ENCODE results near the gene FUT8.

Gene FUT8

DNA sequence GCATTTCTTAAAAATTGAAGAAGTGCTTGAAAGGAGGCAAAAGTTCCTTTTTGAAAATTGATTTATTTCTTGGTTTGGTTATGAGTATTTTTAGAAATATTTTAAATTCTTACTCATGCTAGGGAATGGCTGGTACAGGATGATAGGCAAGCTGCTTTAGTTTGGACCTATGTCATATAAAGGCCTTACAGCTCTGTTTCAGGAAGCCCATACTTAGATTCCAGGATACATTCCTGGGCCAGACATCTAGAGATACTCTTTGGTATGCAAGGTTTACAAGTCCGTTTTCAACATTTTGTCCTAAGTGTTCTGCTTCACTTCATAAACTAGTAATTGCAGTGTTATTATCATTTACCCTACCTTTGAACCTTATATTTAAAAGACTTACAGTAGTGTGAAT lies 186.8 kb downstream of the FUT8 start:
- Histone ChIP-seq H3K4me3 (ENCODE audit: low read length) (no peak overlapping the region), H3K9me3 (ENCODE audit: control insufficient read depth, low read length) (no peaks in the 10 kb centered on the region), H3K27me3 (replicated peaks; ENCODE audit: control insufficient read depth, insufficient read depth, low read length) (no peaks in the 10 kb centered on the region), H3K36me3 (ENCODE audit: control insufficient read depth, insufficient read depth, low read length, severe bottlenecking) (no peaks in the 10 kb centered on the region), H3K9ac (ENCODE audit: low read length) (no peak overlapping the region), H3K4me1 (ENCODE audit: control insufficient read depth, insufficient read depth, low read length) (peaks cover 7% of the 10 kb centered on the region)
- peak; percentile 19 for DNase-seq (ENCODE audit: low read depth)

DNA sequence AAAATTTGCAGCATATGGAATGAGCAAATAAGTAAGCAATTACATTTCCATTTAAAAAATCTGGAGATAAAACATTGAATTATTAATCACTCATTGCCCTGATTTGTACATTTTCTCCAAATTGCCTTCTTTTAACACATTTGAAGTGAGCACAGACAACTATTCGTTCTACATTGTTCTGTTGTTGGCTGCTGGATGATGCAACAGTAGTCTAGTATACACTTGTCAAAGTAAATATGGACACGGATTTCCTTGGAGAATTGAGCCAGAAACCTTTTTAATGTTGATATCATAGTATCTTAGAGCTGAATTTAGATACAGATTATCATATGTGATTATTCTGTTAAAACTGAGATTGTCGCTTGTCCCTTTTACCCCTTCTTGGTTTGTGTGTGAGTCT lies 188.2 kb downstream of the FUT8 start:
- H3K27me3 ChIP-seq (replicated peaks; ENCODE audit: control insufficient read depth, insufficient read depth, low read length), result no peaks in the 10 kb centered on the region
- H3K4me3 ChIP-seq (ENCODE audit: low read length), result no peak overlapping the region
- H3K9me3 ChIP-seq (ENCODE audit: control insufficient read depth, low read length), result no peaks in the 10 kb centered on the region
- no peak for DNase-seq (ENCODE audit: low read depth)
- H3K36me3 ChIP-seq (ENCODE audit: control insufficient read depth, insufficient read depth, low read length, severe bottlenecking), result no peaks in the 10 kb centered on the region
- peaks cover 7% of the 10 kb centered on the region for H3K4me1 ChIP-seq (ENCODE audit: control insufficient read depth, insufficient read depth, low read length)
- no peak overlapping the region for H3K9ac ChIP-seq (ENCODE audit: low read length)

DNA sequence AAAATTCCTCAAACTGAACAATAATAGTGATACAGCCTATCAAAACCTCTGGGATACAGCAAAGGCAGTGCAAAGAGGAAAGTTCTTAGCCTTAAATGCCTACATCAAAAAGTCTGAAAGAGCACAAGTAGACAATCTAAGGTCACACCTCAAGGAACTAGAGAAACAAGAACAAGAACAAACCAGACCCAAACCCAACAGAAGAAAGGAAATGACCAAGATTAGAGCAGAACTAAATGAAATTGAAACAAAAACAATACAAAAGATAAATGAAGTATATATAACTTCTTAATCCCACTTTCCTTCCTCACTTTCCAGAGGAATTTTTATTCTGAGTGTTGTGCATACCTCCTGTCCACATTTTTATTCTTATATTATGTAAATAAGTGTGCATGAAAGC lies 192.0 kb downstream of the FUT8 start:
- no peak for DNase-seq (ENCODE audit: low read depth)
- H3K4me1 ChIP-seq (ENCODE audit: control insufficient read depth, insufficient read depth, low read length), result peaks cover 1% of the 10 kb centered on the region
- H3K4me3 ChIP-seq (ENCODE audit: low read length), result no peak overlapping the region
- no peak overlapping the region for H3K9ac ChIP-seq (ENCODE audit: low read length)
- no peaks in the 10 kb centered on the region for H3K27me3 ChIP-seq (replicated peaks; ENCODE audit: control insufficient read depth, insufficient read depth, low read length)
- H3K9me3 ChIP-seq (ENCODE audit: control insufficient read depth, low read length), result no peaks in the 10 kb centered on the region
- H3K36me3 ChIP-seq (ENCODE audit: control insufficient read depth, insufficient read depth, low read length, severe bottlenecking), result no peaks in the 10 kb centered on the region

DNA sequence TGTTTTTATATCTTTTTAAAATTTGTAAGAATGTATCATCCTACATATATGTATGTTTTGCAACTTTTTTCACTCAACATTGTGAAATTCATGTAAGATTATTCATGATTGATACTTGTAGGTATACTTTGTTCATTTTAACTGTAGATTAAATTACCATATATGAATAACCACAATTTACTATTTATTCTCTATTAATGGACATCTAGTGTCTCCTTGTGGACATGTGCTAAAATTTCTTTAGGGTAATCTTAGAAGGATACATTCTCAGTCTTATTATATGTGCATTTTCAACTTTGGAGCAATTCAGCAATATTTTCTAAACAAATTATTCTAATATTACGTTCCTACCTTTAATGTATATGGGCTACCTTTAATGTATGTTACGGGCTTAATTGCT lies 192.4 kb downstream of the FUT8 start:
- no peaks in the 10 kb centered on the region for H3K27me3 ChIP-seq (replicated peaks; ENCODE audit: control insufficient read depth, insufficient read depth, low read length)
- H3K9me3 ChIP-seq (ENCODE audit: control insufficient read depth, low read length), result no peaks in the 10 kb centered on the region
- no peak overlapping the region for H3K9ac ChIP-seq (ENCODE audit: low read length)
- H3K4me3 ChIP-seq (ENCODE audit: low read length), result no peak overlapping the region
- H3K4me1 ChIP-seq (ENCODE audit: control insufficient read depth, insufficient read depth, low read length), result no peaks in the 10 kb centered on the region
- DNase-seq (ENCODE audit: low read depth), result no peak
- no peaks in the 10 kb centered on the region for H3K36me3 ChIP-seq (ENCODE audit: control insufficient read depth, insufficient read depth, low read length, severe bottlenecking)

GRCh38 chr14:65606460-65606859 lies 193.9 kb downstream of the FUT8 start:
- Histone ChIP-seq H3K4me1 (ENCODE audit: control insufficient read depth, insufficient read depth, low read length) (no peaks in the 10 kb centered on the region), H3K27me3 (replicated peaks; ENCODE audit: control insufficient read depth, insufficient read depth, low read length) (no peaks in the 10 kb centered on the region), H3K36me3 (ENCODE audit: control insufficient read depth, insufficient read depth, low read length, severe bottlenecking) (no peaks in the 10 kb centered on the region), H3K4me3 (ENCODE audit: low read length) (no peak overlapping the region), H3K9ac (ENCODE audit: low read length) (no peak overlapping the region), H3K9me3 (ENCODE audit: control insufficient read depth, low read length) (no peaks in the 10 kb centered on the region)
- DNase-seq (ENCODE audit: low read depth), result no peak

GRCh38 chr14:65613131-65613650 lies 200.7 kb downstream of the FUT8 start:
- DNase-seq (ENCODE audit: low read depth), result no peak
- H3K4me1 ChIP-seq (ENCODE audit: control insufficient read depth, insufficient read depth, low read length), result no peaks in the 10 kb centered on the region
- H3K9ac ChIP-seq (ENCODE audit: low read length), result no peak overlapping the region
- H3K9me3 ChIP-seq (ENCODE audit: control insufficient read depth, low read length), result no peaks in the 10 kb centered on the region
- H3K36me3 ChIP-seq (ENCODE audit: control insufficient read depth, insufficient read depth, low read length, severe bottlenecking), result no peaks in the 10 kb centered on the region
- no peak overlapping the region for H3K4me3 ChIP-seq (ENCODE audit: low read length)
- H3K27me3 ChIP-seq (replicated peaks; ENCODE audit: control insufficient read depth, insufficient read depth, low read length), result no peaks in the 10 kb centered on the region

- Histone ChIP-seq H3K36me3 (ENCODE audit: control insufficient read depth, insufficient read depth, low read length, severe bottlenecking) (no peaks in the 10 kb centered on the region), H3K9me3 (ENCODE audit: control insufficient read depth, low read length) (no peaks in the 10 kb centered on the region), H3K4me1 (ENCODE audit: control insufficient read depth, insufficient read depth, low read length) (no peaks in the 10 kb centered on the region), H3K27me3 (replicated peaks; ENCODE audit: control insufficient read depth, insufficient read depth, low read length) (no peaks in the 10 kb centered on the region), H3K4me3 (ENCODE audit: low read length) (no peak overlapping the region), H3K9ac (ENCODE audit: low read length) (no peak overlapping the region)
- no peak for DNase-seq (ENCODE audit: low read depth)
Measured at GRCh38 chr14:65618996-65619395, 206.5 kb downstream of the FUT8 start.

DNA sequence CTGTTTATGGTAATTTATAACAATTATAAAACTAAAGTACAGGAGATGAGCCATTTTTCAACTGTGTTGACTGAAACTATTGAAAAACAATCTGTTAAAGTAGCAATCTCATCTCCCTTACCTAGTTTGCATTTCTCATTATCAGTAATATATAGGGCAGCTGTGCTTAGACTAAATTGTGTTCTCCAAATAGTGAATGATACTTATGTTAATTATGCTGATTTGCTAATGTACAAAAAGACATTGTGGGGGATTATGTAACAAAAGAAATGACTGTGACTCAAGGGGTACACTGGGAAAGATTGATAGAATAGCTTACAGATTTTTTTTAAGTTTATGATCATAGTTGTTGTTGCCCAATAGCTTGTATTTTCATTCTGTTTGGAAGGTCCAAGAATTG lies 207.7 kb downstream of the FUT8 start:
- Histone ChIP-seq H3K9me3 (ENCODE audit: control insufficient read depth, low read length) (no peaks in the 10 kb centered on the region), H3K9ac (ENCODE audit: low read length) (no peak overlapping the region), H3K27me3 (replicated peaks; ENCODE audit: control insufficient read depth, insufficient read depth, low read length) (no peaks in the 10 kb centered on the region), H3K4me3 (ENCODE audit: low read length) (no peak overlapping the region), H3K4me1 (ENCODE audit: control insufficient read depth, insufficient read depth, low read length) (no peaks in the 10 kb centered on the region), H3K36me3 (ENCODE audit: control insufficient read depth, insufficient read depth, low read length, severe bottlenecking) (no peaks in the 10 kb centered on the region)
- DNase-seq (ENCODE audit: low read depth), result no peak

DNA sequence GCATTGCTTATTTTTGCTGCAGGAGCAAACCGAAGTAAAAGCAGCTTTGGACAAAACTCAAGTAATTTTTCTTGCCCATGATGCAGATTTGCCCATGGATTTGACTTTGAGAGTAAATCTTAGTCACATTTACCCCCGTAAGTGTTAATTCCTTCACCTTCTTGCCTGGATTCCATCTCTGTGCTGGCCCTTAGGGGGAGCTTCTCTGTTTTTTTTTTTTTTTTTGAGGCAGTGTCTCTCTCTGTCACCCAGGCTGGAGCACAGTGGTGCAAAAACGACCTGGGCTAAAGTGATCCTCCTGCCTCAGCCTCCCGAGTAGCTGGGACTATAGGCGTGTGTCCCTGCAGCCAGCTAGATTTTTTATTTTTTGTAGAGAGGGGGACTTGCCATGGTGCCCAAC lies 210.2 kb downstream of the FUT8 start:
- Histone ChIP-seq H3K4me3 (ENCODE audit: low read length) (no peak overlapping the region), H3K4me1 (ENCODE audit: control insufficient read depth, insufficient read depth, low read length) (no peaks in the 10 kb centered on the region), H3K9me3 (ENCODE audit: control insufficient read depth, low read length) (no peaks in the 10 kb centered on the region), H3K9ac (ENCODE audit: low read length) (no peak overlapping the region), H3K36me3 (ENCODE audit: control insufficient read depth, insufficient read depth, low read length, severe bottlenecking) (no peaks in the 10 kb centered on the region), H3K27me3 (replicated peaks; ENCODE audit: control insufficient read depth, insufficient read depth, low read length) (no peaks in the 10 kb centered on the region)
- DNase-seq (ENCODE audit: low read depth), result no peak

GRCh38 chr14:65623759-65624158 lies 211.2 kb downstream of the FUT8 start:
- DNase-seq (ENCODE audit: low read depth), result no peak
- H3K9me3 ChIP-seq (ENCODE audit: control insufficient read depth, low read length), result no peaks in the 10 kb centered on the region

GRCh38 chr14:65627315-65627714 lies 214.8 kb downstream of the FUT8 start:
- Histone ChIP-seq H3K4me1 (ENCODE audit: control insufficient read depth, insufficient read depth, low read length) (no peaks in the 10 kb centered on the region), H3K36me3 (ENCODE audit: control insufficient read depth, insufficient read depth, low read length, severe bottlenecking) (peaks cover 19% of the 10 kb centered on the region), H3K4me3 (ENCODE audit: low read length) (no peak overlapping the region), H3K9ac (ENCODE audit: low read length) (no peak overlapping the region), H3K9me3 (ENCODE audit: control insufficient read depth, low read length) (no peaks in the 10 kb centered on the region), H3K27me3 (replicated peaks; ENCODE audit: control insufficient read depth, insufficient read depth, low read length) (no peaks in the 10 kb centered on the region)
- no peak for DNase-seq (ENCODE audit: low read depth)

More at GRCh38 chr14:65623759-65624158, 211.2 kb downstream of the FUT8 start:
- H3K27me3 ChIP-seq (replicated peaks; ENCODE audit: control insufficient read depth, insufficient read depth, low read length), result no peaks in the 10 kb centered on the region
- no peak overlapping the region for H3K9ac ChIP-seq (ENCODE audit: low read length)
- no peaks in the 10 kb centered on the region for H3K4me1 ChIP-seq (ENCODE audit: control insufficient read depth, insufficient read depth, low read length)
- H3K36me3 ChIP-seq (ENCODE audit: control insufficient read depth, insufficient read depth, low read length, severe bottlenecking), result no peaks in the 10 kb centered on the region
- no peak overlapping the region for H3K4me3 ChIP-seq (ENCODE audit: low read length)

- Histone ChIP-seq H3K9me3 (ENCODE audit: control insufficient read depth, low read length) (no peaks in the 10 kb centered on the region), H3K9ac (ENCODE audit: low read length) (no peak overlapping the region), H3K4me1 (ENCODE audit: control insufficient read depth, insufficient read depth, low read length) (no peaks in the 10 kb centered on the region), H3K27me3 (replicated peaks; ENCODE audit: control insufficient read depth, insufficient read depth, low read length) (no peaks in the 10 kb centered on the region), H3K36me3 (ENCODE audit: control insufficient read depth, insufficient read depth, low read length, severe bottlenecking) (peaks cover 19% of the 10 kb centered on the region), H3K4me3 (ENCODE audit: low read length) (no peak overlapping the region)
- no peak for DNase-seq (ENCODE audit: low read depth)
Measured at GRCh38 chr14:65628664-65629063, 216.1 kb downstream of the FUT8 start.

Data from adipocyte (in vitro differentiated cells).